MCF 10A (cell line): ENCODE results near the gene CHRNA7. TPM values are rescaled to one million over a fixed set of nuclear protein-coding genes. Genes with fewer than 3 reads are reported as not detected.

Experiments
- BruUV-seq: library from RNA; stranded (reverse); fragments of 400-500 nt; replicated peaks from 2 replicates; lab custom pipeline; 2021; lab: Mats Ljungman, UMichigan
- CTCF ChIA-PET: fragments of 300-600 bp; sonication (Branson Sonifier 250); formaldehyde crosslinking; extraction: SDS; loops from one replicate; lab custom pipeline; 2021; ENCODE audit warnings: antibody characterized with exemption, inconsistent platforms; lab: Yijun Ruan, JAX
- POLR2A ChIA-PET: fragments of 300-600, 350-650 bp; sonication (Branson Sonifier 250); formaldehyde crosslinking; extraction: SDS; loops from one replicate; lab custom pipeline; 2020; ENCODE audit warnings: antibody characterized with exemption, inconsistent platforms; lab: Yijun Ruan, JAX
- DNase-seq: peaks from one replicate; pipeline ENCODE4 v3.0.0-alpha.2; 2018; ENCODE audit not compliant: unreplicated experiment
- H3K27ac Mint-ChIP-seq: one replicate; pipeline ENCODE4 v1.8.0; 2022; ENCODE audit warnings: mild to moderate bottlenecking, low read depth, mixed read lengths; ENCODE audit not compliant: unreplicated experiment
- H3K27me3 Mint-ChIP-seq: one replicate; pipeline ENCODE4 v1.8.0; 2022; ENCODE audit warnings: mixed read lengths; ENCODE audit not compliant: insufficient read depth, unreplicated experiment
- H3K36me3 Mint-ChIP-seq: one replicate; pipeline ENCODE4 v1.8.0; 2022; ENCODE audit warnings: mild to moderate bottlenecking, moderate library complexity, mixed read lengths; ENCODE audit not compliant: insufficient read depth, unreplicated experiment
- H3K4me1 Mint-ChIP-seq: one replicate; pipeline ENCODE4 v1.8.0; 2022; ENCODE audit warnings: mixed read lengths; ENCODE audit not compliant: insufficient read depth, unreplicated experiment
- H3K4me3 Mint-ChIP-seq: one replicate; pipeline ENCODE4 v1.8.0; 2022; ENCODE audit warnings: mild to moderate bottlenecking, moderate library complexity, mixed read lengths; ENCODE audit not compliant: unreplicated experiment
- H3K9me3 Mint-ChIP-seq: one replicate; pipeline ENCODE4 v1.8.0; 2022; ENCODE audit warnings: mixed read lengths; ENCODE audit not compliant: unreplicated experiment
- CTCF ChIP-seq: fragments of 200-600 bp; IDR thresholded peaks from one replicate; pipeline ENCODE4 v1.8.0; 2022; ENCODE audit warnings: antibody characterized with exemption, mild to moderate bottlenecking; ENCODE audit not compliant: unreplicated experiment
- intact Hi-C: fragments of 100-400 bp; cut with micrococcal nuclease; formaldehyde crosslinking; loops from 2 replicates; pipeline ENCODE4 v1.14.1; 2022
- total RNA-seq: library from RNA; stranded (reverse); gene quantifications from 2 replicates; pipeline ENCODE4 v1.2.3, GENCODE V29; 2022

The CHRNA7 gene
- total RNA-seq, 1 experiment from 2014 or later, result 0.23 TPM

GRCh38 chr15:32218666-32219065 is 188.4 kb downstream of the CHRNA7 start:
- peaks cover 8% of the 10 kb centered on the region for H3K27me3 Mint-ChIP-seq
- CTCF ChIA-PET, result no interaction called here
- POLR2A ChIA-PET, result no interaction called here
- BruUV-seq, result no TSS peak
- no peaks in the 10 kb centered on the region for H3K4me1 Mint-ChIP-seq
- no peak for DNase-seq
- no peak overlapping the region for H3K4me3 Mint-ChIP-seq
- no peak overlapping the region for H3K27ac Mint-ChIP-seq
- no peaks in the 10 kb centered on the region for H3K36me3 Mint-ChIP-seq
- H3K9me3 Mint-ChIP-seq, result no peaks in the 10 kb centered on the region
- intact Hi-C loops, result no loop called here
- no peak for TF ChIP-seq CTCF

Other genes with a start within 250 kb of the CHRNA7 start
- 0.96 and 1.9 TPM in 2 replicates for gene OTUD7A, start 159.8 kb upstream of the CHRNA7 start, total RNA-seq